ENCODE results near the gene GID8. TPM values are rescaled to one million over a fixed set of nuclear protein-coding genes. Genes with fewer than 3 reads are reported as not detected.

GID8 gene
- total and polyA plus RNA-seq, 9 of the 15 experiments (the other 6 are each of a cell fraction or from before 2014, with no cell fraction given), result 7.5 to 31.6 (median 22.2) TPM

DNA sequence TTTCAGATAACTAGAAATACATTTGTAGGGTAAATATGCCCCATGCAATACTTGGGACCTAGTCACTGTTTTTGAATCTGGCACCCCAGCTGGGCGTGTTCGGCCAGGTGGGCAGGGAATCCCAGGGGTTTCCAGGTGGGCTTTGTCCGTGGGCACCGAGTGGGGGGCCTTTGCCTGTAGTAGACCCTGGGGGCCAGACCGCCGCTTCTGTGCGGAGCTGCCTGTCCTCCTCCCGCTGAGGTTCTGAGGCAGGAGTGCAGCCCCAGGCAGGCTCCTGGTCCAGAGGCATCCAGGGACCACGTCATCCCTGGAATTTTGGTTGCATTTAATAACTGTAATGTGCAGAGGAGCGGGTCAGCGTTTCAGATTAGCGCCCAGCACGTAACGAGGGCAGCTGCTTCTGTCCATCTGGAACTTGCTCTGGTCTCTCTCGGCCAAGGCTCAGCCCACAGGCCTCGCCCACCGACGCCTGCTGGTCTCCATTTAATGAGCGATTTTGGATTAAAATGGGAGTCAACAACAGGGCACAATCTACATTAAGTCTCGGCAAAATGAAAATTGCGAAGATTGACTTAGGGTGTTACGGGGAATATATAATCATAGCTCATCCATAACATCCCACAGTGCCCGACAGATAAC is 56.0 kb downstream of the GID8 start (continued):
- TF ChIP-seq, protein P1, sequence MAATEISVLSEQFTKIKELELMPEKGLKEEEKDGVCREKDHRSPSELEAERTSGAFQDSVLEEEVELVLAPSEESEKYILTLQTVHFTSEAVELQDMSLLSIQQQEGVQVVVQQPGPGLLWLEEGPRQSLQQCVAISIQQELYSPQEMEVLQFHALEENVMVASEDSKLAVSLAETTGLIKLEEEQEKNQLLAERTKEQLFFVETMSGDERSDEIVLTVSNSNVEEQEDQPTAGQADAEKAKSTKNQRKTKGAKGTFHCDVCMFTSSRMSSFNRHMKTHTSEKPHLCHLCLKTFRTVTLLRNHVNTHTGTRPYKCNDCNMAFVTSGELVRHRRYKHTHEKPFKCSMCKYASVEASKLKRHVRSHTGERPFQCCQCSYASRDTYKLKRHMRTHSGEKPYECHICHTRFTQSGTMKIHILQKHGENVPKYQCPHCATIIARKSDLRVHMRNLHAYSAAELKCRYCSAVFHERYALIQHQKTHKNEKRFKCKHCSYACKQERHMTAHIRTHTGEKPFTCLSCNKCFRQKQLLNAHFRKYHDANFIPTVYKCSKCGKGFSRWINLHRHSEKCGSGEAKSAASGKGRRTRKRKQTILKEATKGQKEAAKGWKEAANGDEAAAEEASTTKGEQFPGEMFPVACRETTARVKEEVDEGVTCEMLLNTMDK (IDR thresholded peaks at IDR 0.05; ENCODE audit: borderline replicate concordance, insufficient read depth, low read depth, low read length, poor library complexity, severe bottlenecking), result no peak
- TF ChIP-seq, protein P2, sequence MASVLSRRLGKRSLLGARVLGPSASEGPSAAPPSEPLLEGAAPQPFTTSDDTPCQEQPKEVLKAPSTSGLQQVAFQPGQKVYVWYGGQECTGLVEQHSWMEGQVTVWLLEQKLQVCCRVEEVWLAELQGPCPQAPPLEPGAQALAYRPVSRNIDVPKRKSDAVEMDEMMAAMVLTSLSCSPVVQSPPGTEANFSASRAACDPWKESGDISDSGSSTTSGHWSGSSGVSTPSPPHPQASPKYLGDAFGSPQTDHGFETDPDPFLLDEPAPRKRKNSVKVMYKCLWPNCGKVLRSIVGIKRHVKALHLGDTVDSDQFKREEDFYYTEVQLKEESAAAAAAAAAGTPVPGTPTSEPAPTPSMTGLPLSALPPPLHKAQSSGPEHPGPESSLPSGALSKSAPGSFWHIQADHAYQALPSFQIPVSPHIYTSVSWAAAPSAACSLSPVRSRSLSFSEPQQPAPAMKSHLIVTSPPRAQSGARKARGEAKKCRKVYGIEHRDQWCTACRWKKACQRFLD (CRISPR knock-in tag; IDR thresholded peaks at IDR 0.05), result no peak
- TF ChIP-seq KLF6 (CRISPR knock-in tag; IDR thresholded peaks at IDR 0.05; ENCODE audit: borderline replicate concordance) (no peak), HOXB6 (CRISPR knock-in tag; IDR thresholded peaks at IDR 0.05; ENCODE audit: borderline replicate concordance) (no peak), ZFPM2 (CRISPR knock-in tag; IDR thresholded peaks at IDR 0.05) (no peak), NUFIP1 (IDR thresholded peaks at IDR 0.05; ENCODE audit: partially characterized antibody) (no peak), ZNF696 (CRISPR knock-in tag; conservative IDR thresholded peaks at IDR 0.05) (no peak), ADNP (tag; IDR thresholded peaks at IDR 0.05) (no peak), SMARCE1 (IDR thresholded peaks at IDR 0.05) (no peak)
- TF ChIP-seq, protein P3, sequence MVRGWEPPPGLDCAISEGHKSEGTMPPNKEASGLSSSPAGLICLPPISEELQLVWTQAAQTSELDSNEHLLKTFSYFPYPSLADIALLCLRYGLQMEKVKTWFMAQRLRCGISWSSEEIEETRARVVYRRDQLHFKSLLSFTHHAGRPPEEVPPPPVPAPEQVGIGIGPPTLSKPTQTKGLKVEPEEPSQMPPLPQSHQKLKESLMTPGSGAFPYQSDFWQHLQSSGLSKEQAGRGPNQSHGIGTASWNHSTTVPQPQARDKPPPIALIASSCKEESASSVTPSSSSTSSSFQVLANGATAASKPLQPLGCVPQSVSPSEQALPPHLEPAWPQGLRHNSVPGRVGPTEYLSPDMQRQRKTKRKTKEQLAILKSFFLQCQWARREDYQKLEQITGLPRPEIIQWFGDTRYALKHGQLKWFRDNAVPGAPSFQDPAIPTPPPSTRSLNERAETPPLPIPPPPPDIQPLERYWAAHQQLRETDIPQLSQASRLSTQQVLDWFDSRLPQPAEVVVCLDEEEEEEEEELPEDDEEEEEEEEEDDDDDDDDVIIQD (CRISPR knock-in tag; IDR thresholded peaks at IDR 0.05), result no peak
